IMR-90 (cell line): ENCODE measurements around the gene MYCBP. TPM values are rescaled to one million over a fixed set of nuclear protein-coding genes. Genes with fewer than 3 reads are reported as not detected.

Source experiments
- ATAC-seq: fragments of 200-7000 bp; cut with Tn5 transposase; 2 replicates; pipeline ENCODE4 v1.9.1; 2020; ENCODE audit warnings: low read depth, mild to moderate bottlenecking, moderate library complexity
- BruUV-seq: library from RNA; stranded (reverse); fragments of 400-500 nt; replicated peaks from 2 replicates; lab custom pipeline; 2021; lab: Mats Ljungman, UMichigan
- CTCF ChIA-PET: fragments of 300-600 bp; formaldehyde crosslinking; extraction: SDS; loops from one replicate; lab custom pipeline; 2021; ENCODE audit warnings: antibody characterized with exemption; lab: Yijun Ruan, JAX
- POLR2A ChIA-PET: fragments of 300-600 bp; sonication (Branson Sonifier 250); formaldehyde crosslinking; loops from one replicate; lab custom pipeline; 2022; ENCODE audit warnings: antibody characterized with exemption; ENCODE audit not compliant: unreplicated experiment; lab: Charles Lee
- DNase-seq: peaks from one replicate; pipeline ENCODE4 v3.0.0; 2013
- H2AFZ ChIP-seq: replicated peaks from 2 replicates; pipeline ENCODE3; 2013; ENCODE audit warnings: low read length, mild to moderate bottlenecking; ENCODE audit not compliant: poor library complexity
- H2AK5ac ChIP-seq: 2 replicates; pipeline ENCODE4 v1.6.1; 2013; ENCODE audit warnings: low read depth, low read length, inconsistent platforms
- H2AK9ac ChIP-seq: replicated peaks from 2 replicates; pipeline ENCODE3; 2013; ENCODE audit warnings: mild to moderate bottlenecking, low read depth, low read length, moderate library complexity; ENCODE audit not compliant: poor library complexity
- H2BK120ac ChIP-seq: 2 replicates; pipeline ENCODE4 v1.6.1; 2013; ENCODE audit warnings: low read depth, low read length, inconsistent platforms
- H2BK15ac ChIP-seq: 3 replicates; pipeline ENCODE4 v1.6.1; 2013; ENCODE audit warnings: low read depth, low read length, inconsistent platforms
- H2BK20ac ChIP-seq: 2 replicates; pipeline ENCODE4 v1.6.1; 2013; ENCODE audit warnings: low read depth, mild to moderate bottlenecking, inconsistent platforms, low read length, moderate library complexity
- H2BK5ac ChIP-seq: 2 replicates; pipeline ENCODE4 v1.6.1; 2013; ENCODE audit warnings: mild to moderate bottlenecking, low read depth, low read length, inconsistent platforms; ENCODE audit not compliant: poor library complexity, severe bottlenecking
- H3K14ac ChIP-seq: replicated peaks from 2 replicates; pipeline ENCODE4 v1.6.1; 2013; ENCODE audit warnings: low read depth, low read length, inconsistent platforms
- H3K18ac ChIP-seq: 2 replicates; pipeline ENCODE4 v1.6.1; 2013; ENCODE audit warnings: low read depth, low read length, control low read depth
- H3K23ac ChIP-seq: 2 replicates; pipeline ENCODE4 v1.6.1; 2013; ENCODE audit warnings: low read depth, low read length, inconsistent platforms
- H3K27ac ChIP-seq: 2 replicates; pipeline ENCODE4 v1.5.1; 2013; ENCODE audit warnings: mild to moderate bottlenecking, control low read depth, low read length; ENCODE audit not compliant: insufficient read depth
- H3K27me3 ChIP-seq: 2 replicates; pipeline ENCODE4 v1.6.1; 2013; ENCODE audit warnings: low read length; ENCODE audit not compliant: control insufficient read depth, insufficient read depth
- H3K36me3 ChIP-seq: 2 replicates; pipeline ENCODE4 v1.6.1; 2013; ENCODE audit warnings: low read length, mixed read lengths; ENCODE audit not compliant: control insufficient read depth, insufficient read depth
- H3K4ac ChIP-seq: 2 replicates; pipeline ENCODE4 v1.6.1; 2013; ENCODE audit warnings: low read depth, low read length, inconsistent platforms
- H3K4me1 ChIP-seq: 2 replicates; pipeline ENCODE4 v1.6.1; 2013; ENCODE audit warnings: low read length, mixed read lengths; ENCODE audit not compliant: control insufficient read depth, insufficient read depth
- H3K4me2 ChIP-seq: 2 replicates; pipeline ENCODE4 v1.6.1; 2013; ENCODE audit warnings: low read depth, mild to moderate bottlenecking, control low read depth, low read length, moderate library complexity
- H3K4me3 ChIP-seq: 2 replicates; pipeline ENCODE4 v1.5.1; 2013; ENCODE audit warnings: low read depth, mild to moderate bottlenecking, control low read depth, low read length, moderate library complexity; ENCODE audit not compliant: insufficient read depth
- H3K56ac ChIP-seq: 2 replicates; pipeline ENCODE4 v1.6.1; 2013; ENCODE audit warnings: low read length, inconsistent platforms; ENCODE audit not compliant: insufficient read depth; ENCODE audit errors: extremely low read depth
- H3K79me1 ChIP-seq, 2 experiments: 2 replicates each; pipeline ENCODE4 v1.6.1; 2013; ENCODE audit warnings: low read length in 2 of 2, inconsistent platforms in 1 of 2, low read depth in 1 of 2
- H3K9ac ChIP-seq: 2 replicates; pipeline ENCODE4 v1.6.1; 2013; ENCODE audit warnings: low read depth, low read length, control low read depth
- H3K9me1 ChIP-seq: 2 replicates; pipeline ENCODE4 v1.6.1; 2013; ENCODE audit warnings: low read length, inconsistent platforms; ENCODE audit not compliant: insufficient read depth
- H3K9me3 ChIP-seq: 2 replicates; pipeline ENCODE4 v1.6.1; 2013; ENCODE audit warnings: low read length; ENCODE audit not compliant: control insufficient read depth, insufficient read depth
- H4K20me1 ChIP-seq: 2 replicates; pipeline ENCODE4 v1.6.1; 2013; ENCODE audit warnings: low read length, inconsistent platforms; ENCODE audit not compliant: insufficient read depth
- H4K5ac ChIP-seq: 2 replicates; pipeline ENCODE4 v1.6.1; 2013; ENCODE audit warnings: mild to moderate bottlenecking, low read depth, low read length, control low read depth
- H4K8ac ChIP-seq, 2 experiments: 2 replicates each; pipeline ENCODE4 v1.6.1; 2013; ENCODE audit warnings: low read depth in 2 of 2, low read length in 2 of 2, control low read depth in 1 of 2, inconsistent platforms in 1 of 2
- H4K91ac ChIP-seq: 2 replicates; pipeline ENCODE4 v1.6.1; 2013; ENCODE audit warnings: low read depth, low read length, inconsistent platforms; ENCODE audit not compliant: insufficient read depth
- BHLHE40 ChIP-seq: fragments of 150-350 bp; IDR thresholded peaks from 2 replicates; pipeline ENCODE4 v1.6.1; 2016; ENCODE audit warnings: mild to moderate bottlenecking, low read depth, low read length
- CEBPB ChIP-seq: IDR thresholded peaks from 2 replicates; pipeline ENCODE4 v1.6.1; 2012; ENCODE audit warnings: low read depth, low read length, improper control_type of control experiment
- ELK1 ChIP-seq: fragments of 150-350 bp; IDR thresholded peaks from 2 replicates; pipeline ENCODE4 v1.6.1; 2016; ENCODE audit warnings: low read depth, mild to moderate bottlenecking, low read length, moderate library complexity, borderline replicate concordance
- FOS ChIP-seq: fragments of 150-350 bp; IDR thresholded peaks from 2 replicates; pipeline ENCODE4 v1.6.1; 2016; ENCODE audit warnings: low read depth, low read length
- MAFK ChIP-seq: IDR thresholded peaks from 2 replicates; pipeline ENCODE4 v1.6.1; 2012; ENCODE audit warnings: low read depth, low read length, improper control_type of control experiment
- MXI1 ChIP-seq: IDR thresholded peaks from 2 replicates; pipeline ENCODE4 v1.6.1; 2012; ENCODE audit warnings: low read depth, mild to moderate bottlenecking, low read length, moderate library complexity, borderline replicate concordance
- NFE2L2 ChIP-seq: fragments of 150-350 bp; IDR thresholded peaks from 2 replicates; pipeline ENCODE4 v1.6.1; 2016; ENCODE audit warnings: low read depth, mild to moderate bottlenecking, low read length
- POLR2A ChIP-seq: IDR thresholded peaks from 2 replicates; pipeline ENCODE4 v1.6.1; 2012; ENCODE audit warnings: mild to moderate bottlenecking, low read depth, low read length
- SMC3 ChIP-seq: fragments of 150-350 bp; IDR thresholded peaks from 2 replicates; pipeline ENCODE4 v1.6.1; 2016; ENCODE audit warnings: low read depth, mild to moderate bottlenecking, antibody characterized with exemption, low read length, moderate library complexity
- USF2 ChIP-seq: fragments of 150-350 bp; IDR thresholded peaks from 2 replicates; pipeline ENCODE4 v1.6.1; 2017; ENCODE audit warnings: mild to moderate bottlenecking, antibody characterized with exemption, low read length, low read depth
- WGBS, 2 experiments: methylation state at CpG; one replicate each; pipeline versions ENCODE4 v1.1.5 to v1.1.7; 2013; ENCODE audit warnings: missing lambda C conversion rate in 2 of 2; ENCODE audit not compliant: insufficient read length in 1 of 2; ENCODE audit errors: extremely low coverage in 2 of 2; 5-methylcytosine and 5-hydroxymethylcytosine counted together
- dilution Hi-C: fragments of 300-500 bp; cut with HindIII; formaldehyde crosslinking; loops from one replicate; pipeline ENCODE4 v1.14.3; 2018; ENCODE audit warnings: low sequenced_read_pairs; ENCODE audit not compliant: unreplicated experiment
- in situ Hi-C: fragments of 300-500 bp; cut with MboI; formaldehyde crosslinking; loops from 3 replicates; pipeline ENCODE4 v1.14.3; 2019; ENCODE audit warnings: low sequenced_read_pairs, inconsistent platforms, mixed read lengths
- intact Hi-C: fragments of 100-400 bp; cut with micrococcal nuclease; formaldehyde crosslinking; loops from 2 replicates; pipeline ENCODE4 v1.10.0; 2022
- polyA plus RNA-seq, 3 experiments: library from polyadenylated mRNA; depleted of rRNA; stranded (reverse); fragments of >200 nt; gene quantifications; 2 replicates each; pipeline ENCODE4 v1.2.3, GENCODE V29; 2012; ENCODE audit warnings: low replicate concordance in 1 of 3
- total RNA-seq: library from RNA; depleted of rRNA; stranded (reverse); fragments of >200 nt; gene quantifications from 2 replicates; pipeline ENCODE4 v1.2.3, GENCODE V29; 2012
- TF ChIP-seq, protein P1 (sequence below): conservative IDR thresholded peaks from 2 replicates; pipeline ENCODE4 v1.5.1; 2012; ENCODE audit warnings: mild to moderate bottlenecking, low read depth, low read length, improper control_type of control experiment

Gene MYCBP
- total and polyA plus RNA-seq, 2 of the 4 experiments (the other 2 are of a cell fraction) = 9.9 to 11.9 TPM

- Histone ChIP-seq H3K9me1 (no peaks in the 10 kb centered on the region; the same call in 1 of the 2 replicates), H4K5ac (no peak overlapping the region), H3K79me1 (no peaks in the 10 kb centered on the region), H3K4me1 (no peaks in the 10 kb centered on the region), H4K8ac (no peak overlapping the region), H3K27me3 (no peaks in the 10 kb centered on the region), H3K23ac (no peak overlapping the region), H3K14ac (no peak overlapping the region), H4K20me1 (no peaks in the 10 kb centered on the region), H3K9me3 (no peaks in the 10 kb centered on the region), H2AFZ (no peak overlapping the region), H2BK15ac (no peak overlapping the region), H2BK20ac (no peak overlapping the region), H4K91ac (no peak overlapping the region), H3K4me2 (no peak overlapping the region), H3K36me3 (no peaks in the 10 kb centered on the region), H3K4ac (no peak overlapping the region), H2AK9ac (no peak overlapping the region), H3K9ac (no peak overlapping the region), H3K18ac (no peak overlapping the region), H2BK5ac (no peak overlapping the region), H2AK5ac (no peak overlapping the region), H3K27ac (no peak overlapping the region), H3K4me3 (no peak overlapping the region), H3K56ac (no peak overlapping the region), H2BK120ac (no peak overlapping the region)
- no peak for TF ChIP-seq BHLHE40
- TF ChIP-seq MAFK = no peak
- no peak for TF ChIP-seq POLR2A
- no peak for TF ChIP-seq ELK1
- TF ChIP-seq CEBPB = no peak
- no peak for TF ChIP-seq USF2
- no peak for TF ChIP-seq MXI1
- TF ChIP-seq FOS = no peak
- no peak for TF ChIP-seq NFE2L2
- TF ChIP-seq SMC3 = no peak
- TF ChIP-seq, protein P1, sequence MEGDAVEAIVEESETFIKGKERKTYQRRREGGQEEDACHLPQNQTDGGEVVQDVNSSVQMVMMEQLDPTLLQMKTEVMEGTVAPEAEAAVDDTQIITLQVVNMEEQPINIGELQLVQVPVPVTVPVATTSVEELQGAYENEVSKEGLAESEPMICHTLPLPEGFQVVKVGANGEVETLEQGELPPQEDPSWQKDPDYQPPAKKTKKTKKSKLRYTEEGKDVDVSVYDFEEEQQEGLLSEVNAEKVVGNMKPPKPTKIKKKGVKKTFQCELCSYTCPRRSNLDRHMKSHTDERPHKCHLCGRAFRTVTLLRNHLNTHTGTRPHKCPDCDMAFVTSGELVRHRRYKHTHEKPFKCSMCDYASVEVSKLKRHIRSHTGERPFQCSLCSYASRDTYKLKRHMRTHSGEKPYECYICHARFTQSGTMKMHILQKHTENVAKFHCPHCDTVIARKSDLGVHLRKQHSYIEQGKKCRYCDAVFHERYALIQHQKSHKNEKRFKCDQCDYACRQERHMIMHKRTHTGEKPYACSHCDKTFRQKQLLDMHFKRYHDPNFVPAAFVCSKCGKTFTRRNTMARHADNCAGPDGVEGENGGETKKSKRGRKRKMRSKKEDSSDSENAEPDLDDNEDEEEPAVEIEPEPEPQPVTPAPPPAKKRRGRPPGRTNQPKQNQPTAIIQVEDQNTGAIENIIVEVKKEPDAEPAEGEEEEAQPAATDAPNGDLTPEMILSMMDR = no peak
- ATAC-seq = no peak
- dilution Hi-C loops = no loop called here
- POLR2A ChIA-PET = no interaction called here
- intact Hi-C loops = no loop called here
- DNase-seq = no peak
- no CpG with 5 or more reads among the region's 1 CpG for WGBS, 2 experiments
- no TSS peak for BruUV-seq
- in situ Hi-C loops = no loop called here
- CTCF ChIA-PET = no interaction called here
Measured at GRCh38 chr1:38917772-38918171, 44.6 kb upstream of the MYCBP start.
